HCT116 (cell line): ENCODE results near the gene SFTPA1.

Experiments
- CTCF ChIP-seq, 3 experiments: fragments of 200-600 bp in 1 of 3; sonication (generic) in 1 of 3; IDR thresholded peaks in 2 of 3; conservative IDR thresholded peaks in 1 of 3; 2 replicates each; pipeline ENCODE4 v1.5.1; 2012 to 2017; ENCODE audit warnings: low read depth in 2 of 3, low read length in 2 of 3, antibody characterized with exemption in 1 of 3, borderline replicate concordance in 1 of 3, control low read depth in 1 of 3, mild to moderate bottlenecking in 1 of 3, mixed read lengths in 1 of 3, mixed run types in 1 of 3, moderate library complexity in 1 of 3; ENCODE audit not compliant: insufficient read depth in 1 of 3
- EZH2 ChIP-seq: fragments of 200-600 bp; sonication (generic); IDR thresholded peaks from 2 replicates; pipeline ENCODE4 v1.6.1; 2017; ENCODE audit warnings: antibody characterized with exemption, mixed run types
- EZH2phosphoT487 ChIP-seq: fragments of 200-600 bp; IDR thresholded peaks from 2 replicates; pipeline ENCODE4 v1.6.1; 2018; ENCODE audit warnings: antibody characterized with exemption, borderline replicate concordance
- POLR2AphosphoS5 ChIP-seq: IDR thresholded peaks from 2 replicates; pipeline ENCODE4 v1.6.1; 2011; ENCODE audit warnings: mild to moderate bottlenecking, low read depth, low read length, moderate library complexity
- REST ChIP-seq: IDR thresholded peaks from 2 replicates; pipeline ENCODE4 v1.6.1; 2012; ENCODE audit warnings: low read depth
- TCF7L2 ChIP-seq: IDR thresholded peaks from 2 replicates; pipeline ENCODE4 v1.7.0; 2011; ENCODE audit warnings: borderline replicate concordance, inconsistent platforms; ENCODE audit not compliant: insufficient read depth, insufficient read length; ENCODE audit errors: extremely low read depth
- ZBTB33 ChIP-seq: IDR thresholded peaks from 2 replicates; pipeline ENCODE4 v1.6.1; 2011; ENCODE audit warnings: mild to moderate bottlenecking, low read length, moderate library complexity; ENCODE audit not compliant: insufficient replicate concordance; ENCODE audit errors: extremely low read depth

- TF ChIP-seq CTCF (IDR thresholded peaks at IDR 0.05 in 2 of 3, conservative IDR thresholded peaks at IDR 0.05 in 1 of 3; ENCODE audit: borderline replicate concordance in 1 of 3, insufficient read depth in 1 of 3, low read depth in 2 of 3, low read length in 2 of 3) = no peak
- no peak for TF ChIP-seq ZBTB33
- TF ChIP-seq REST = no peak
- TF ChIP-seq EZH2phosphoT487 = no peak
- no peak for TF ChIP-seq POLR2AphosphoS5
- TF ChIP-seq EZH2 = no peak
- no peak for TF ChIP-seq TCF7L2
Observed at GRCh38 chr10:79605308-79605707, 5.4 kb upstream of the SFTPA1 start.
